Effector memory CD4-positive, alpha-beta T cell (primary cell): Measurements from ENCODE around the gene SPSB3.

Source experiments
- DNase-seq, 3 donors: peaks; one replicate each; pipeline ENCODE4 v3.0.0-alpha.2; 2020
- H3K27ac ChIP-seq: 2 replicates; pipeline ENCODE4 v1.7.0; 2013; ENCODE audit warnings: mild to moderate bottlenecking, low read length, moderate library complexity; ENCODE audit not compliant: insufficient read depth, poor library complexity, severe bottlenecking
- H3K27me3 ChIP-seq: replicated peaks from 2 replicates; pipeline ENCODE4 v1.7.0; 2013; ENCODE audit warnings: mild to moderate bottlenecking, low read length; ENCODE audit not compliant: insufficient read depth, control insufficient read depth, poor library complexity, severe bottlenecking
- H3K36me3 ChIP-seq: 2 replicates; pipeline ENCODE4 v1.7.0; 2013; ENCODE audit warnings: mild to moderate bottlenecking, low read length, moderate library complexity; ENCODE audit not compliant: control insufficient read depth, insufficient read depth
- H3K4me1 ChIP-seq: 2 replicates; pipeline ENCODE4 v1.7.0; 2013; ENCODE audit warnings: low read length, mild to moderate bottlenecking; ENCODE audit not compliant: control insufficient read depth, insufficient read depth, poor library complexity, severe bottlenecking
- H3K4me3 ChIP-seq: 2 replicates; pipeline ENCODE4 v1.7.0; 2013; ENCODE audit warnings: low read length, low read depth, mild to moderate bottlenecking; ENCODE audit not compliant: insufficient read depth, poor library complexity, severe bottlenecking
- H3K9me3 ChIP-seq: 2 replicates; pipeline ENCODE4 v1.7.0; 2013; ENCODE audit warnings: mild to moderate bottlenecking, low read length, moderate library complexity; ENCODE audit not compliant: control insufficient read depth

SPSB3 gene

DNA sequence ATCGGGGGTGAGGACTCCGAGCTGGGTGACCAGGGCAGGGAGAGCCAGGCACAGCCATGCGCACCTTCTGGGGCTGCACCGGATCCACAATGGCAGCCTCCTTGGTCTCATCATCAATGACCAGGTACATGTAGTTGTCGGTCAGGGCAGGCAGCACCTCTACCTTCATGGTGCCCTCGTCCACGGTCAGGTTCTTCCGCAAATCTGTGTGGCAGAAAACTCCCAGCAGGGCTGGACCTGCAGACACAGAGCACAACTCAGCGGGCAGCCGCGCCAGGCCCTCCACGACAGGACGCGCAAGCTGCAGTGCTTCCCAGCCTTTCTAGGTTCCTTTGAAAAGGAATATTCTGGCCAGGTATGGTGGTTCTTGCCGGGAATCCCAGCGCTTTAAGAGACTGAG lies 40.4 kb upstream of the SPSB3 start:
- peaks cover 47% of the 10 kb centered on the region for H3K36me3 ChIP-seq
- peaks cover 21% of the 10 kb centered on the region for H3K4me1 ChIP-seq
- H3K27ac ChIP-seq, result no peak overlapping the region
- H3K27me3 ChIP-seq, result no peaks in the 10 kb centered on the region
- no peak for DNase-seq
- no peaks in the 10 kb centered on the region for H3K9me3 ChIP-seq
- H3K4me3 ChIP-seq, result no peak overlapping the region

DNA sequence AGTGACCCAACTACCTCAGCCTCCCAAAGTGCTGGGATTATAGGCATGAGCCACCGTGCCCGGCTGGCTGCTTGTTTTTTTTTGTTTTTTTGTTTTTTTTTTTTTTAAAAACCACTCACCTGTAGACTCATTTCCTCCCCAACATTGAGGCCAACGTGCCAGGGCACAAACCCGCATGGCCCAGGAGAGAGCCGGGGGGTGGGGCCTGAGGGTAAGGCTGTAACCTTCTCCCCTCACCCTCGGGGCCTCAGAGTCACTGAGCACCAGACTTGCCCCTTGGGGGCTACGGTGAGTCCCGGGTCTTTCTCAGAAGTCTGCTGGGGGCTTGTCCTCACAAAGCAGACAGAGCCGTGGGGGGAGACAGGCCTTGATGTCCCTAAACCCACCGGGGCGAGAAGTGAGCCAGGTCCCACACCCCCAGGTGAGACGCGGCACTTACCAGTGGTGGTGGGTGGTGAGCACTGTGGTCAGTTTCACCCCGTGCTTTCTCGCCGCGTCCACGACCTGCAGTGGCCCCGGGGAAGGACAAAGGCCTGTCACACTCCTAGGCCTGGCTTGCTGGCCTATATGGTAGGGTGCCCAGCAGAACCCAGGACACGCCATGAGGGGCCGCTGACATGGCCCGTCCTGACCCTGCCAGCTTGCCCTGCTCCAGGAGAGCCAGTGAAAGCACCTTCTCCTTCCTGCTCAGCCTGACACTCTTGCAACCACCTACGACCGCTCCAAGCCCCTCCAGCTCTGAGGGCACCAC lies 39.7 kb upstream of the SPSB3 start:
- Histone ChIP-seq H3K4me3 (no peak overlapping the region), H3K4me1 (peaks cover 15% of the 10 kb centered on the region), H3K27ac (no peak overlapping the region), H3K36me3 (peaks cover 55% of the 10 kb centered on the region), H3K9me3 (no peaks in the 10 kb centered on the region), H3K27me3 (no peaks in the 10 kb centered on the region)
- DNase-seq, result no peak

DNA sequence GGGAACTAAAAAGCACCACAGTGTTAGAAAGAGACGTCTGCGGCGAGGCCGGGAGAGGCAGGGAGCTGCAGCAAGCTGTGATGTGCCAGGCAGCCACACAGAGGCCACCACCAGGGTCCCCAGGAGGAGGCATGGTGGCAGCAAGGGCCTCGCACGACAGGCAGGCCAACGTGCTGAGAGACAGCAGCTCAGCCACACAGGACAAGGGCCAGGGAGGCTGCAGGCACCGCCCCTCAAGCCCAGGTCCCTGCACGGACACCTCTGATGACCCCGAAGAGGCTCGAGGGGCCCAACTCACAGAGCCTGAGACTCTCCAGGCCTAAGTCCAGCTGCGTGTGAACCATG lies 38.5 kb upstream of the SPSB3 start:
- H3K4me3 ChIP-seq, result no peak overlapping the region

DNA sequence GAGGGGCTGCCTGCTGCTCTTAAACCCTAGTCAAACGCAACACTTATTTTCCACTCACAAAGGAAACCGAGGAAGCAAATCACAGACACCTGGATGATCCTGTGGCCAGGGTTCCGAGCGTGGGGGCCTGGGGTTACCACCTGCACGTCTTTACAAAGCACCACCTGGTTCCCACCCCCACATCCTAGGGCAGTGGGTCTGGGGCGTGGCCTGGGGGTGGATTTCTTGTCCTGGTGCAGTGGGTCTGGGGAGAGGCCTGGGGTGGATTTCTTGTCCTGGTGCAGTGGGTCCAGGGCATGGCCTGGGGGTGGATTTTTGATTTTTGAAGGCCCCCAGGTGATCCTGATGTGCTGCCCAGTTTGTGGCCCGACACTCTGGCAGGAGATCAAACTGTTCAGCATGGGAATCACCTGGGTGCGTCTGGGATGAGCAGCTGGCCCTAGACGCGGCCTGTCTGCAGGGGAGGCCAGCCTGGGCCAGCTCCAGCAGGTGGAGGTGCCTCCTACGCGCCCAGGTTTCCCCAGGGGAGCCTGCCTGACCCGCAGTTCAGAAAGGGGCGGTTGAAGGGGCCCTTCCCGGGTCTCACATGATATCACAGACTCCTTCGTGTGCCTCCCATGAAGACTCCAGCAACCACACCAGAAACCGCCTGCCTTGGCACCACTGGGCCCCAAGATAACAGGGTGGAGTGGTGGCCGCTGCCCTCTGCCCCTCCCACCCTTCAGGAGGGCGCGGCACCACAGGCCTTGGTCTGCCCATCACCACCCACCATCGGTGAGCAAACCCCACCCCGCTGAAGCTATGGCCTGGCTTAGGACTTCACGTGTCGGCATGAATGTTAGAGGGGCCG lies 38.0 kb upstream of the SPSB3 start:
- Histone ChIP-seq H3K4me3 (no peak overlapping the region), H3K27me3 (no peaks in the 10 kb centered on the region), H3K9me3 (no peaks in the 10 kb centered on the region), H3K27ac (no peak overlapping the region), H3K36me3 (peaks cover 68% of the 10 kb centered on the region), H3K4me1 (peaks cover 9% of the 10 kb centered on the region)
- no peak for DNase-seq

More for the DNA sequence above, 38.5 kb upstream of the SPSB3 start:
- peaks cover 15% of the 10 kb centered on the region for H3K4me1 ChIP-seq
- H3K36me3 ChIP-seq, result peaks cover 66% of the 10 kb centered on the region
- no peaks in the 10 kb centered on the region for H3K9me3 ChIP-seq
- no peaks in the 10 kb centered on the region for H3K27me3 ChIP-seq
- no peak overlapping the region for H3K27ac ChIP-seq
- no peak for DNase-seq

DNA sequence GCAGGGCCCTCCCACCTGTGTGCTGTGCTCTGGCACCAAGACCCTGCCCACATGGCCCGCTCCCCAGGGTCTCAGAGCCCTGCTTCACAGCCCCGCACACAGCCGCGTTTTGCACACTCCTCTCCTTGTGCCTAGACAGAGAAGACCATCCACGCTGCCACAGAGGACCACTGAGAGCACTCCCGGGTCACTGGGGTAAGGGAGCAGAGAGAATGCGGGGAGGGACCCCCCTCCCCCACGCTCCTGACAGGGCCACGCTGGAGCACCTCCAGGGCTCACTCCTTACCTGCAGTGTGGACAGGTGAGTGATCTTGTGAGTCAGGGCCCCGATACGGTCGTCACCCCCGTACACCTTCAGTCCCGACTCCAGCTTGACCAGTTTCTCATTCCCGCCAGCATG lies 37.2 kb upstream of the SPSB3 start:
- DNase-seq, result no peak
- H3K9me3 ChIP-seq, result no peaks in the 10 kb centered on the region
- peaks cover 72% of the 10 kb centered on the region for H3K36me3 ChIP-seq
- H3K27me3 ChIP-seq, result no peaks in the 10 kb centered on the region
- H3K4me1 ChIP-seq, result peaks cover 5% of the 10 kb centered on the region
- H3K4me3 ChIP-seq, result no peak overlapping the region
- H3K27ac ChIP-seq, result no peak overlapping the region

DNA sequence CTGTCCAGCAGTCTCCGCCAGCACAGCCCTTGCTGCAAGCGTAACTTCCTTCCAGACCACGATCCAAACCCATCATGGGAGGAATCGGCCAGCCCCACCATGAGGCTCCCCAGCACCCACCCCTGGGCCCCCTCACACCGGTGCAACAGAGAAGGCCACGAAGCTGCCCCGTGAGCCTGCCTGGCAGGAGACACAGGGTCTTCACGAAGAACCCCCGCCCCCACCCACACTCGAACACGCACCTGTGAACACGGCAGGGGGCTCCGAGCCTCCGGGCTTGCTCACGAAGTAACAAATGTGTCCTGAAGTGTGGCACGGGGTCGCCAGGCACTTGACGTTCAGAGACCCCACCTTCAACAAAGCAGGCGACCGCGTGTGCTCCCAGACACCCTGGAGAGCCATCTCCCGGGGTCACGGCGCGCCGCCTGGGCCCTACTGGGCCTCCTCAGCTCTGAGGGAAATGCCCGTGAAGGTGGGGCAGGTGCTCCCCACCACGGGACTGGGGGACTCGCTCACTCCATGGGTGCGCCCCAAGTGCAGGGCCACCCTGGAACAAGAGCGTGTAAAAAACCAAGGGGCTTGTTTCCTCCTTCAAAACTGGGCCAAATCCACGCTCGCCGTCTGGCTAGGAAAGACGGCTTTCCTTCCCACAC lies 36.6 kb upstream of the SPSB3 start:
- H3K27me3 ChIP-seq, result no peaks in the 10 kb centered on the region
- no peak for DNase-seq
- no peak overlapping the region for H3K27ac ChIP-seq
- H3K4me3 ChIP-seq, result no peak overlapping the region
- peaks cover 72% of the 10 kb centered on the region for H3K36me3 ChIP-seq
- peaks cover 3% of the 10 kb centered on the region for H3K4me1 ChIP-seq
- no peaks in the 10 kb centered on the region for H3K9me3 ChIP-seq

DNA sequence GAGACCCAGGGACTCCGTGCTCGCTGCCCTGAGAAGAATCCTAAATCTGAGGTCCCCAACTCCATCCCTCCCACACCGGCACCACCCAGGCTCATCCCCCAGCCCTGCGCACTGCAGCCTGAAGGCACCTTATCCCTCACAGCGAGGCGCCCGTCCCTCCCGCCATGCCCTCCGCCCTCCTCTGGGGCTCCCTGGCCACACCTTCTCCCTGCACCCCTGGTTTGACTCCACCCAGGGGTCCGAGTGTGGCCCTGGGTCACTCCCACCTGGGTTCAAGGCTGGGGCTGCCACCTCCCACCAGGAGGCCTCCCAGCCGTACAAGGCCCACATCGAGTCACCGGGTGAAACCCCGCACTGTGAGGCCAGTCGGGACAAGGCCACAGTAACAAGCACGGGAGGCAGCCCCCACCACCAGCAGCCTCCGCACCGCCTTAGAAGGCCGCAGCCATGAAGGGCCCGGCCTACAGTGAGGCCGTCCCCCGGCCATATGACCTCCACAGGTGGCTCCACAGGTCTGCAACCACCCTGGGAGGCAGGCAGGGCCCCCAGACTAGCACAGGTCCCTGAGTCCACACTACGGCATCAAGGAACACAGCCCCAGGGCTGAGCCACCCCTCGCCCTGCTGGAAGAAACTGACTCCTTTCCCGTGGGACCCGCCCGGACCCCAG lies 36.0 kb upstream of the SPSB3 start:
- H3K9me3 ChIP-seq, result no peaks in the 10 kb centered on the region
- H3K27me3 ChIP-seq, result no peaks in the 10 kb centered on the region
- peaks cover 78% of the 10 kb centered on the region for H3K36me3 ChIP-seq

DNA sequence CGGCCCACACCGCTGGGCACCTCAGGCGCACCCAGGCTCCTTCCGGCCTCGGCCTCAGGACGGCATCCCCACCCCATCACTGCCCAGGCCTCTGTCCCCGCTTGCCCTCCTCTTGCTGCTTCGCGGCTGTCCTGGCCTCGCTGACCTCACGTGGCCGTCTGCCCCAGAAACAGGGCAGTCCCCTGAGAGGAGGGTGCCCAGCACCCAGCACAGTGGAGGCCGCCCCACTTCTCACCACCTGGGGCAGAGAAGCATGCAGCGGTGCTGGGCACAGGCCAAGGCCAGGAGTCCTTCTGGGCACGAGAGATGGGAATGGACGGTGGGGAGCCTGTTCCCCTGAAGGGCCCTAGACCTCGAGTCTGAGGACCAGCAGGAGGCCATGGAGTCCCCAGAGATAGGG lies 35.3 kb upstream of the SPSB3 start:
- DNase-seq, result no peak
- Histone ChIP-seq H3K9me3 (no peaks in the 10 kb centered on the region), H3K27ac (no peak overlapping the region), H3K27me3 (no peaks in the 10 kb centered on the region), H3K4me3 (no peak overlapping the region), H3K36me3 (peaks cover 75% of the 10 kb centered on the region), H3K4me1 (peaks cover 3% of the 10 kb centered on the region)

More for the DNA sequence above, 36.0 kb upstream of the SPSB3 start:
- Histone ChIP-seq H3K4me1 (peaks cover 3% of the 10 kb centered on the region), H3K4me3 (no peak overlapping the region), H3K27ac (no peak overlapping the region)
- no peak for DNase-seq

DNA sequence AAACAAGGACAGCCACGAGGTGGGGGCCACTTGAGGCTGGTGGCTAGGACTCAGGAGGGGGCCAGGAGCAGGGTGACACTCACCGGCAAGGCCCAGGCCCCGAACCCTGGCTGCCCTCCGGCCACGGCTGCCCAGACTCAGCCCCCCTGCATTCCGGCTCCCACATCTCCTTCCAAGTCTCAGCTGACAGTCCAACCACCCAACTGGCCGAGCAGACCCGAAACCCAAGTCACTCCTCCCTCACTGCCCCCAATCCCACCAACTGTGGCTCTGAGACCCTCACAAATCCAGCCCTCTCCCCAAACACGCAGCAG lies 34.9 kb upstream of the SPSB3 start:
- Histone ChIP-seq H3K36me3 (peaks cover 70% of the 10 kb centered on the region), H3K27ac (no peak overlapping the region), H3K27me3 (no peaks in the 10 kb centered on the region), H3K9me3 (no peaks in the 10 kb centered on the region), H3K4me3 (no peak overlapping the region), H3K4me1 (peaks cover 3% of the 10 kb centered on the region)
- no peak for DNase-seq
